ENCODE measurements around the gene CRYGC.

The CRYGC gene

GRCh38 chr2:208153156-208153555 is 23.5 kb upstream of the CRYGC start:
- Histone ChIP-seq H3K27ac (ENCODE audit: low read depth, low read length) (no peak overlapping the region), H3K9me3 (ENCODE audit: control insufficient read depth in 5 of 5, low read length in 5 of 5) (peaks cover 0 to 4% (median 0%) of the 10 kb centered on the region in 5 donors), H3K9ac (ENCODE audit: low read length in 5 of 5) (no peak overlapping the region), H3K4me1 (ENCODE audit: control insufficient read depth in 5 of 5, insufficient read depth in 5 of 5, low read length in 5 of 5) (peaks cover 0 to 1% (median 0%) of the 10 kb centered on the region in 5 donors), H3K4me3 (ENCODE audit: low read depth in 1 of 5, low read length in 5 of 5) (no peak overlapping the region), H3K36me3 (ENCODE audit: control insufficient read depth in 5 of 5, insufficient read depth in 5 of 5, low read length in 5 of 5) (no peaks in the 10 kb centered on the region), H3K27me3 (ENCODE audit: control insufficient read depth in 5 of 5, insufficient read depth in 4 of 5, low read length in 5 of 5) (no peaks in the 10 kb centered on the region)

- Histone ChIP-seq H3K9ac (ENCODE audit: low read length in 5 of 5) (no peak overlapping the region), H3K36me3 (ENCODE audit: control insufficient read depth in 5 of 5, insufficient read depth in 5 of 5, low read length in 5 of 5) (no peaks in the 10 kb centered on the region), H3K27ac (ENCODE audit: low read depth, low read length) (no peak overlapping the region), H3K27me3 (ENCODE audit: control insufficient read depth in 5 of 5, insufficient read depth in 4 of 5, low read length in 5 of 5) (no peaks in the 10 kb centered on the region), H3K9me3 (ENCODE audit: control insufficient read depth in 5 of 5, low read length in 5 of 5) (peaks cover 0 to 4% (median 0%) of the 10 kb centered on the region in 5 donors), H3K4me3 (ENCODE audit: low read depth in 1 of 5, low read length in 5 of 5) (no peak overlapping the region), H3K4me1 (ENCODE audit: control insufficient read depth in 5 of 5, insufficient read depth in 5 of 5, low read length in 5 of 5) (peaks cover 0 to 1% (median 0%) of the 10 kb centered on the region in 5 donors)
These were observed 21.3 kb upstream of the CRYGC start for GRCh38 chr2:208150956-208151355.

- Histone ChIP-seq H3K9ac (ENCODE audit: low read length in 5 of 5) (no peak overlapping the region), H3K4me1 (ENCODE audit: control insufficient read depth in 5 of 5, insufficient read depth in 5 of 5, low read length in 5 of 5) (peaks cover 0 to 1% (median 0%) of the 10 kb centered on the region in 5 donors), H3K36me3 (ENCODE audit: control insufficient read depth in 5 of 5, insufficient read depth in 5 of 5, low read length in 5 of 5) (no peaks in the 10 kb centered on the region), H3K27me3 (ENCODE audit: control insufficient read depth in 5 of 5, insufficient read depth in 4 of 5, low read length in 5 of 5) (no peaks in the 10 kb centered on the region), H3K27ac (ENCODE audit: low read depth, low read length) (no peak overlapping the region), H3K9me3 (ENCODE audit: control insufficient read depth in 5 of 5, low read length in 5 of 5) (peaks cover 0 to 4% (median 0%) of the 10 kb centered on the region in 5 donors), H3K4me3 (ENCODE audit: low read depth in 1 of 5, low read length in 5 of 5) (no peak overlapping the region)
These were observed 20.5 kb upstream of the CRYGC start for GRCh38 chr2:208150094-208150493.

GRCh38 chr2:208148803-208149202 is 19.2 kb upstream of the CRYGC start:
- no peak overlapping the region for H3K27ac ChIP-seq (ENCODE audit: low read depth, low read length)
- no peak overlapping the region for H3K4me3 ChIP-seq (ENCODE audit: low read depth in 1 of 5, low read length in 5 of 5)
- H3K36me3 ChIP-seq (ENCODE audit: control insufficient read depth in 5 of 5, insufficient read depth in 5 of 5, low read length in 5 of 5): no peaks in the 10 kb centered on the region
- H3K9me3 ChIP-seq (ENCODE audit: control insufficient read depth in 5 of 5, low read length in 5 of 5): peaks cover 0 to 4% (median 0%) of the 10 kb centered on the region in 5 donors
- H3K4me1 ChIP-seq (ENCODE audit: control insufficient read depth in 5 of 5, insufficient read depth in 5 of 5, low read length in 5 of 5): peaks cover 0 to 1% (median 0%) of the 10 kb centered on the region in 5 donors
- no peaks in the 10 kb centered on the region for H3K27me3 ChIP-seq (ENCODE audit: control insufficient read depth in 5 of 5, insufficient read depth in 4 of 5, low read length in 5 of 5)
- H3K9ac ChIP-seq (ENCODE audit: low read length in 5 of 5): no peak overlapping the region

GRCh38 chr2:208147759-208148158 is 18.1 kb upstream of the CRYGC start:
- H3K4me1 ChIP-seq (ENCODE audit: control insufficient read depth in 5 of 5, insufficient read depth in 5 of 5, low read length in 5 of 5): peaks cover 0 to 1% (median 0%) of the 10 kb centered on the region in 5 donors
- H3K4me3 ChIP-seq (ENCODE audit: low read depth in 1 of 5, low read length in 5 of 5): no peak overlapping the region
- no peaks in the 10 kb centered on the region for H3K27me3 ChIP-seq (ENCODE audit: control insufficient read depth in 5 of 5, insufficient read depth in 4 of 5, low read length in 5 of 5)

GRCh38 chr2:208147008-208147407 is 17.4 kb upstream of the CRYGC start:
- H3K36me3 ChIP-seq (ENCODE audit: control insufficient read depth in 5 of 5, insufficient read depth in 5 of 5, low read length in 5 of 5): no peaks in the 10 kb centered on the region
- peaks cover 0 to 4% (median 0%) of the 10 kb centered on the region in 5 donors for H3K9me3 ChIP-seq (ENCODE audit: control insufficient read depth in 5 of 5, low read length in 5 of 5)
- no peak overlapping the region for H3K4me3 ChIP-seq (ENCODE audit: low read depth in 1 of 5, low read length in 5 of 5)
- H3K27me3 ChIP-seq (ENCODE audit: control insufficient read depth in 5 of 5, insufficient read depth in 4 of 5, low read length in 5 of 5): no peaks in the 10 kb centered on the region
- peaks cover 0 to 1% (median 0%) of the 10 kb centered on the region in 5 donors for H3K4me1 ChIP-seq (ENCODE audit: control insufficient read depth in 5 of 5, insufficient read depth in 5 of 5, low read length in 5 of 5)
- no peak overlapping the region for H3K27ac ChIP-seq (ENCODE audit: low read depth, low read length)
- H3K9ac ChIP-seq (ENCODE audit: low read length in 5 of 5): no peak overlapping the region

More at GRCh38 chr2:208147759-208148158, 18.1 kb upstream of the CRYGC start:
- no peak overlapping the region for H3K9ac ChIP-seq (ENCODE audit: low read length in 5 of 5)
- H3K36me3 ChIP-seq (ENCODE audit: control insufficient read depth in 5 of 5, insufficient read depth in 5 of 5, low read length in 5 of 5): no peaks in the 10 kb centered on the region
- H3K27ac ChIP-seq (ENCODE audit: low read depth, low read length): no peak overlapping the region
- peaks cover 0 to 4% (median 0%) of the 10 kb centered on the region in 5 donors for H3K9me3 ChIP-seq (ENCODE audit: control insufficient read depth in 5 of 5, low read length in 5 of 5)

- peaks cover 0 to 1% (median 0%) of the 10 kb centered on the region in 5 donors for H3K4me1 ChIP-seq (ENCODE audit: control insufficient read depth in 5 of 5, insufficient read depth in 5 of 5, low read length in 5 of 5)
- H3K27ac ChIP-seq (ENCODE audit: low read depth, low read length): no peak within 1 kb of the TSS
- H3K36me3 ChIP-seq (ENCODE audit: control insufficient read depth in 5 of 5, insufficient read depth in 5 of 5, low read length in 5 of 5): no peaks in the 10 kb centered on the region
- no peaks in the 10 kb centered on the region for H3K27me3 ChIP-seq (ENCODE audit: control insufficient read depth in 5 of 5, insufficient read depth in 4 of 5, low read length in 5 of 5)
- H3K9ac ChIP-seq (ENCODE audit: low read length in 5 of 5): no peak within 1 kb of the TSS
- H3K9me3 ChIP-seq (ENCODE audit: control insufficient read depth in 5 of 5, low read length in 5 of 5): peaks cover 0 to 2% (median 0%) of the 10 kb centered on the region in 5 donors
- no peak within 1 kb of the TSS for H3K4me3 ChIP-seq (ENCODE audit: low read depth in 1 of 5, low read length in 5 of 5)
These were observed 16.4 kb upstream of the CRYGC start, which contains the start of gene CRYGB for GRCh38 chr2:208146006-208146405. CRYGB (minus strand) TSS chr2:208146158; CDS start chr2:208146120, 38 bp downstream.

GRCh38 chr2:208142925-208143799 is 13.5 kb upstream of the CRYGC start:
- H3K4me3 ChIP-seq (ENCODE audit: low read depth in 1 of 5, low read length in 5 of 5): no peak overlapping the region
- H3K4me1 ChIP-seq (ENCODE audit: control insufficient read depth in 5 of 5, insufficient read depth in 5 of 5, low read length in 5 of 5): no peaks in the 10 kb centered on the region
- H3K9ac ChIP-seq (ENCODE audit: low read length in 5 of 5): no peak overlapping the region
- peaks cover 0 to 2% (median 0%) of the 10 kb centered on the region in 5 donors for H3K9me3 ChIP-seq (ENCODE audit: control insufficient read depth in 5 of 5, low read length in 5 of 5)
- H3K27ac ChIP-seq (ENCODE audit: low read depth, low read length): no peak overlapping the region
- H3K36me3 ChIP-seq (ENCODE audit: control insufficient read depth in 5 of 5, insufficient read depth in 5 of 5, low read length in 5 of 5): no peaks in the 10 kb centered on the region
- H3K27me3 ChIP-seq (ENCODE audit: control insufficient read depth in 5 of 5, insufficient read depth in 4 of 5, low read length in 5 of 5): no peaks in the 10 kb centered on the region

- Histone ChIP-seq H3K9me3 (ENCODE audit: control insufficient read depth in 5 of 5, low read length in 5 of 5) (peaks cover 0 to 3% (median 0%) of the 10 kb centered on the region in 5 donors), H3K36me3 (ENCODE audit: control insufficient read depth in 5 of 5, insufficient read depth in 5 of 5, low read length in 5 of 5) (no peaks in the 10 kb centered on the region), H3K4me3 (ENCODE audit: low read depth in 1 of 5, low read length in 5 of 5) (no peak overlapping the region), H3K4me1 (ENCODE audit: control insufficient read depth in 5 of 5, insufficient read depth in 5 of 5, low read length in 5 of 5) (no peaks in the 10 kb centered on the region), H3K27ac (ENCODE audit: low read depth, low read length) (no peak overlapping the region), H3K27me3 (ENCODE audit: control insufficient read depth in 5 of 5, insufficient read depth in 4 of 5, low read length in 5 of 5) (no peaks in the 10 kb centered on the region), H3K9ac (ENCODE audit: low read length in 5 of 5) (no peak overlapping the region)
These were observed 12.8 kb upstream of the CRYGC start for GRCh38 chr2:208142240-208142924.

GRCh38 chr2:208139447-208139846 is 9.8 kb upstream of the CRYGC start:
- Histone ChIP-seq H3K27ac (ENCODE audit: low read depth, low read length) (no peak overlapping the region), H3K36me3 (ENCODE audit: control insufficient read depth in 5 of 5, insufficient read depth in 5 of 5, low read length in 5 of 5) (no peaks in the 10 kb centered on the region), H3K4me3 (ENCODE audit: low read depth in 1 of 5, low read length in 5 of 5) (no peak overlapping the region), H3K4me1 (ENCODE audit: control insufficient read depth in 5 of 5, insufficient read depth in 5 of 5, low read length in 5 of 5) (no peaks in the 10 kb centered on the region), H3K27me3 (ENCODE audit: control insufficient read depth in 5 of 5, insufficient read depth in 4 of 5, low read length in 5 of 5) (no peaks in the 10 kb centered on the region), H3K9ac (ENCODE audit: low read length in 5 of 5) (no peak overlapping the region), H3K9me3 (ENCODE audit: control insufficient read depth in 5 of 5, low read length in 5 of 5) (peaks cover 0 to 3% (median 0%) of the 10 kb centered on the region in 5 donors)
